ENCODE measurements around the gene SKOR1. TPM values are rescaled to one million over a fixed set of nuclear protein-coding genes. Genes with fewer than 3 reads are reported as not detected.

SKOR1 gene
- total and polyA plus RNA-seq, 2 experiments from 2014 or later: 0.11 TPM; not detected in 1

DNA sequence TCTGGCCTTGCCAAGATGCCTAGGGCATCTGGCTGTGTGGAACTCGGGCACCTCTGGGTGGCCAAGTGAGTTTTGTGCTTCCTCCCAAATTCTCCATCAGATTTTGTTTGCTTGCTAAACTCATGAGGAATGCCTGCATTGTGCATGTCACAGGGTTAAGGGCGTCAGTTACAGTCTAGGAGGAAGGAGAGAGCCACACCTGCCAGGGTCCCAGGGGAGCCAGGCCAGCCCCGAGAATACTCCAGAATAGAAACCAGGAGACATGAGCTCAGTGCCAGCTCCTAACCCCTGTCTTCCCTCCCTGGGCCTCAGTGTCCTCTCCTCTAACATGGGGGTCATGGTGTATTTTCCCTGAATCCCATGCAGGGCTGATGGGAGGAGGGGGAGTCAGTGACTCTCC, 22.0 kb upstream of the SKOR1 start:
- in situ Hi-C loops (cut with MboI): no loop called here
- Histone ChIP-seq H3K4me3 (no peak overlapping the region), H3K9me3 (ENCODE audit: low read depth) (no peaks in the 10 kb centered on the region), H3K27ac (no peak overlapping the region), H3K36me3 (ENCODE audit: low read depth) (no peaks in the 10 kb centered on the region), H3F3A (ENCODE audit: insufficient read depth) (no peaks in the 10 kb centered on the region), H3K27me3 (replicated peaks; ENCODE audit: insufficient read depth) (no peaks in the 10 kb centered on the region), H3K4me1 (ENCODE audit: insufficient read depth) (no peaks in the 10 kb centered on the region), H3K9me2 (ENCODE audit: insufficient read depth) (no peaks in the 10 kb centered on the region), H2AFZ (no peak overlapping the region), H3K79me2 (ENCODE audit: insufficient read depth) (no peaks in the 10 kb centered on the region), H4K20me1 (ENCODE audit: insufficient read depth) (no peaks in the 10 kb centered on the region), H3K9ac (no peak overlapping the region), H3K4me2 (ENCODE audit: unreplicated experiment) (no peak overlapping the region)
- 68 to 81% methylated on average over 3 of the region's 3 CpGs for WGBS, 2 experiments (ENCODE audit: low coverage in 1 of 2, low lambda C conversion rate in 2 of 2, missing lambda C conversion rate in 2 of 2)
- TF ChIP-seq EZH2 (IDR thresholded peaks at IDR 0.05; ENCODE audit: insufficient read depth, poor library complexity, severe bottlenecking) (no peak), EZH2phosphoT487 (IDR thresholded peaks at IDR 0.05; ENCODE audit: insufficient read depth, low read depth) (no peak)
- DNase-seq: no peak

DNA sequence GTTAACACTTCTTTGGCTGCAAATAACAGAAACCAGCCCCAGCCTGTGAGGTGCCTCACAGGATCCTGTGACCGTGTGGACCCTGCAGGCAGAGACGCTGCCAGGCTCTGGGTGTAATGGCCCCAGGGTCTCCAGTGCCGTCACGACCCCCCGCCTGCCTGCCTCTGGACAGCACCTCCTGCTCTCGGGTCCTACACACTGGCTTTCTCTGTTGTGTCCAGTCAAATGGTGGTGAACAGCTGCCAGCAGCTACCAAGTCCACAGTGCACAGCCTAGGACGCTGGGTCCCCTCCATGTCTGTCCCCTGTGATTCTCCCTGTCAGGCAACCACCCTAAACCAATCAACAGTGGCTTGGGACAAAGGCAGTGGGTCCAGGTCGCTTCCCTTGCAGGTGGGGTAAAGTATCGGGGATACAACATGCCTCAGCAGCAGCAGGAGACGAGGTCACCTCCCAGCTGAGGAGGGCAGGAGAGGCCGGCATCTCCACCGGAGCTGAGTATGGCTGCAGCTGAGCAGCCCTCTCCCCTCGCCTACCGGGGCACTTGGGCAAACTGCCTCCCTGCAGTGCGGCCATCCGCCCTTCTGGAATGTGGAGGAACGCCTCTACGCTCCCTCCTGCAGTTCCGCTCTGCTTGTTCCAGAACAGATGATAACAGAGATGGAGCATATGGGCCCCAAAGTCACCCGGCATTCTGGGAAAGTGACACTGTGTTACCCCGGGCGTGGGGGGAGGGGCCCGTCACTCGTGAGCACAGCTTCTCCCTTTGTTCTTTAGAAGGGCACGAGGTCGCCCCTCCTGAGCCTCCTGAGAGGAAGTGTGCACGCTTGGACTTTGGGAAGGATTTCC, 21.1 kb upstream of the SKOR1 start:
- TF ChIP-seq EZH2phosphoT487 (IDR thresholded peaks at IDR 0.05; ENCODE audit: insufficient read depth, low read depth) (no peak), EZH2 (IDR thresholded peaks at IDR 0.05; ENCODE audit: insufficient read depth, poor library complexity, severe bottlenecking) (no peak)
- in situ Hi-C loops (cut with MboI): no loop called here
- WGBS, 2 experiments (ENCODE audit: low coverage in 1 of 2, low lambda C conversion rate in 2 of 2, missing lambda C conversion rate in 2 of 2): 78% methylated on average over 27 of the region's 27 CpGs

DNA sequence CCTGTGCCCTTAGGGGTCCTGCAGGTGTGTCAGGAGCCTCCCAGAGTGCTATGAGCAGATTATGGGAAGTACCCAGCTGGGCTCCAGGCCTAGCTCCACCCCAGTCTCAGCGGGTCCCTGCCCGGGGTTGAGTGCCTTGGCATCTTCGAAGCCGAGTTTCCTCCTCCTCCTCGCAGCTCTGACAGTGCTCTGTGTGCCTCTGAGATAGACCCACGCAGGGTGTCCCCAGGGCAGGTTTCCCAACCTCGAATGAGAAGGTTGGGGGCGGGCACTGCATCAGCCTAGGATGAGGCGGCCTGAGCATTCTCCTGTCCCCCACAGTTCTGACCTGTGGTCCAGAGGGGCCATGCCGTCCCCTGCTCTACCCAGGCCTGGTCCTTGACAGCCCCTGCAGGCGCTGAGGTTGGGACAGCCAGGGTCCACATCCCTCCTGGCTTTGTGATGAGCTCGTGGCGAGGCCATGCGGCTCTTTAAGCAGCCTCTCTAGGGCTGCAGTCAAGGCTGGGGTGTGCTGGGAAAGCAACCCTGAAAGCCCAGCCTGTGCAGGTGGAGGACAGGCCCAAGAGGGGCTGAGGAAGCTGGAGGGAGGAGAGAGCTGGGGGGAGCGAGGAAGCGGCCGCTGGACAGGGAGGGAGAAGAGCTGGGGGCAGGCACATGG, 20.2 kb upstream of the SKOR1 start:
- no peaks in the 10 kb centered on the region for H3F3A ChIP-seq (ENCODE audit: insufficient read depth)
- no peak overlapping the region for H3K4me3 ChIP-seq
- no peaks in the 10 kb centered on the region for H3K36me3 ChIP-seq (ENCODE audit: low read depth)
- no peaks in the 10 kb centered on the region for H3K79me2 ChIP-seq (ENCODE audit: insufficient read depth)
- no peak for TF ChIP-seq EZH2 (IDR thresholded peaks at IDR 0.05; ENCODE audit: insufficient read depth, poor library complexity, severe bottlenecking)
- TF ChIP-seq EZH2phosphoT487 (IDR thresholded peaks at IDR 0.05; ENCODE audit: insufficient read depth, low read depth): no peak
- in situ Hi-C loops (cut with MboI): no loop called here
- no peak overlapping the region for H3K4me2 ChIP-seq (ENCODE audit: unreplicated experiment)
- H3K9me3 ChIP-seq (ENCODE audit: low read depth): no peaks in the 10 kb centered on the region
- H4K20me1 ChIP-seq (ENCODE audit: insufficient read depth): no peaks in the 10 kb centered on the region
- H3K9ac ChIP-seq: no peak overlapping the region
- no peak overlapping the region for H2AFZ ChIP-seq
- no peak overlapping the region for H3K27ac ChIP-seq
- DNase-seq: no peak
- H3K9me2 ChIP-seq (ENCODE audit: insufficient read depth): no peaks in the 10 kb centered on the region
- WGBS, 2 experiments (ENCODE audit: low coverage in 1 of 2, low lambda C conversion rate in 2 of 2, missing lambda C conversion rate in 2 of 2): 80 to 83% methylated on average over 16 to 17 of the region's 17 CpGs
- no peaks in the 10 kb centered on the region for H3K27me3 ChIP-seq (replicated peaks; ENCODE audit: insufficient read depth)
- no peaks in the 10 kb centered on the region for H3K4me1 ChIP-seq (ENCODE audit: insufficient read depth)

More for the DNA sequence above, 21.1 kb upstream of the SKOR1 start:
- Histone ChIP-seq H3K27ac (no peak overlapping the region), H4K20me1 (ENCODE audit: insufficient read depth) (no peaks in the 10 kb centered on the region), H3K36me3 (ENCODE audit: low read depth) (no peaks in the 10 kb centered on the region), H3F3A (ENCODE audit: insufficient read depth) (no peaks in the 10 kb centered on the region), H3K4me3 (no peak overlapping the region), H3K4me2 (ENCODE audit: unreplicated experiment) (no peak overlapping the region), H3K27me3 (replicated peaks; ENCODE audit: insufficient read depth) (no peaks in the 10 kb centered on the region), H2AFZ (no peak overlapping the region), H3K79me2 (ENCODE audit: insufficient read depth) (no peaks in the 10 kb centered on the region), H3K9me3 (ENCODE audit: low read depth) (no peaks in the 10 kb centered on the region), H3K4me1 (ENCODE audit: insufficient read depth) (no peaks in the 10 kb centered on the region), H3K9ac (no peak overlapping the region), H3K9me2 (ENCODE audit: insufficient read depth) (no peaks in the 10 kb centered on the region)
- no peak for DNase-seq

DNA sequence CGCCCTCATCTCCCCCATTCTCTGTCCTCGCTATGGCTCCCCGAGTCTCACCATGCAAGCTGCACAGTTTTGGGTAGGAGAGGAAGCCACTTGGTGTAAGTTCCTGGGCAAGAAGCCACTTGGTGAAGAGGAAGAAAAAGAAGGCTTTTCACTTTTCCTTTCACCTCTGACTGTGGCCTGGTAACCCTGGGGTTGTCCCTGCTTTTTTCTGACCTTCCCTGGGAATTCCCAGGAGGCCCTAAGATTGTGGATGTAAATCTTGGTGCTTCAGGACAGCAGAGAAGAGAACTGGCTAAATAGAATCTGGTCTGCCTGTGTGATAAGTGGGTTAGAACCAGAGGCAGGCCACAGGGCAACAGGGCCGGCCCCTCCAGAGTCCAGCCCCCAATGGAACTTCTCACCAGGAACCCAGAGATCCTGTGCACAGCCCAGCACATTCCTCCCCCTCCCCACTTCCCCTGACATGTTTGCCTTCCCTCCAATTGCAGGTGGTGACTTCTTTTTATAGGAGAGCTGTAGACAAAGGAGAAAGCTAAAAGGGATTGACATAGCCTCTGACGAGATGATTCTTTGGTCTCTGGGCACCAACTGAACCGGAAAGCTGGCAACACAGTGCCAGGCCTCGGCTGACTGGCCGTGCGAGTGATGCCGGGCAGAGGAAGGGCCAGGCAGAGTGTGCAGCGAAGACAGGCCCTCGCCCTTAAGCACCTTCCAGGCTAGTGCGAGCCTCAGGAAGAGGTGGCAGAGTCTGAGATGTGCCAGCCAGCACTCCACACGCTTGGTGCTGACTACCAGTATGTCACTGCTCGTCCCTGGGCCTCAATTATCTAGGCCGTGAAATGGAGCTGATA, 19.4 kb upstream of the SKOR1 start:
- DNase-seq: no peak
- Histone ChIP-seq H3K9me3 (ENCODE audit: low read depth) (no peaks in the 10 kb centered on the region), H3K4me2 (ENCODE audit: unreplicated experiment) (no peak overlapping the region), H3K4me1 (ENCODE audit: insufficient read depth) (no peaks in the 10 kb centered on the region), H3K27me3 (replicated peaks; ENCODE audit: insufficient read depth) (no peaks in the 10 kb centered on the region), H3K4me3 (no peak overlapping the region), H3K36me3 (ENCODE audit: low read depth) (no peaks in the 10 kb centered on the region), H3K79me2 (ENCODE audit: insufficient read depth) (no peaks in the 10 kb centered on the region), H2AFZ (no peak overlapping the region), H3F3A (ENCODE audit: insufficient read depth) (no peaks in the 10 kb centered on the region), H3K27ac (no peak overlapping the region), H3K9me2 (ENCODE audit: insufficient read depth) (no peaks in the 10 kb centered on the region), H4K20me1 (ENCODE audit: insufficient read depth) (no peaks in the 10 kb centered on the region), H3K9ac (no peak overlapping the region)
- in situ Hi-C loops (cut with MboI): no loop called here
- 94% methylated on average over 16 of the region's 16 CpGs for WGBS, 2 experiments (ENCODE audit: low coverage in 1 of 2, low lambda C conversion rate in 2 of 2, missing lambda C conversion rate in 2 of 2)
- TF ChIP-seq EZH2 (IDR thresholded peaks at IDR 0.05; ENCODE audit: insufficient read depth, poor library complexity, severe bottlenecking) (no peak), EZH2phosphoT487 (IDR thresholded peaks at IDR 0.05; ENCODE audit: insufficient read depth, low read depth) (no peak)

Data from GM23248 (cell line).